Hepatocyte (in vitro differentiated cells): ENCODE measurements around the gene APOA4.

ENCODE experiments used
- EZH2 ChIP-seq: fragments of 200-600 bp; sonication (generic); IDR thresholded peaks from 2 replicates; pipeline ENCODE4 v1.6.1; 2016; ENCODE audit warnings: antibody characterized with exemption, mild to moderate bottlenecking, borderline replicate concordance
- EZH2phosphoT487 ChIP-seq: fragments of 200-600 bp; sonication (generic); IDR thresholded peaks from one replicate; pipeline ENCODE4 v1.6.1; 2018; ENCODE audit warnings: antibody characterized with exemption, mild to moderate bottlenecking, low read depth, moderate library complexity; ENCODE audit not compliant: unreplicated experiment, severe bottlenecking
- TF ChIP-seq, protein P1 (sequence below): fragments of 200-600 bp; sonication (generic); IDR thresholded peaks from 2 replicates; pipeline ENCODE4 v1.5.1; 2016; ENCODE audit warnings: antibody characterized with exemption, mild to moderate bottlenecking; ENCODE audit not compliant: poor library complexity

DNA sequence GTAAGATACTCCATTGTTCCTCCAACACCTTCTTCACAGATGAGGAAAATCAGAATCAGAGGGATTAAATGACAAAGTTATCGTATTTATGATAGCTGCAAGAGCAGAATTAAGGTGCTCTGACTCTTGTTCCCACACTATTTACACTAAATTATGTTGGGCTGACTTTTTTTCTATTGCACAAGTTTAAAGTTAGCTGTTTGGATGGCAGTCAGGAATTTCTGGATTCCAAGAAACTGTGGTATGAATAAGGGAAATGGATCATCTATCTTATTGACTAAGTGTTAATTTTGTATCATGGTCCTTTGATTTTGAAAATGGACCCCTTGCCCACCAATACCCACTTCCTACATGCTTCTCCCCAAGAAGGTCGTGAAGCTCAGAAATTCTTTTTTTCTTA lies 34.2 kb upstream of the APOA4 start:
- TF ChIP-seq, protein P1, sequence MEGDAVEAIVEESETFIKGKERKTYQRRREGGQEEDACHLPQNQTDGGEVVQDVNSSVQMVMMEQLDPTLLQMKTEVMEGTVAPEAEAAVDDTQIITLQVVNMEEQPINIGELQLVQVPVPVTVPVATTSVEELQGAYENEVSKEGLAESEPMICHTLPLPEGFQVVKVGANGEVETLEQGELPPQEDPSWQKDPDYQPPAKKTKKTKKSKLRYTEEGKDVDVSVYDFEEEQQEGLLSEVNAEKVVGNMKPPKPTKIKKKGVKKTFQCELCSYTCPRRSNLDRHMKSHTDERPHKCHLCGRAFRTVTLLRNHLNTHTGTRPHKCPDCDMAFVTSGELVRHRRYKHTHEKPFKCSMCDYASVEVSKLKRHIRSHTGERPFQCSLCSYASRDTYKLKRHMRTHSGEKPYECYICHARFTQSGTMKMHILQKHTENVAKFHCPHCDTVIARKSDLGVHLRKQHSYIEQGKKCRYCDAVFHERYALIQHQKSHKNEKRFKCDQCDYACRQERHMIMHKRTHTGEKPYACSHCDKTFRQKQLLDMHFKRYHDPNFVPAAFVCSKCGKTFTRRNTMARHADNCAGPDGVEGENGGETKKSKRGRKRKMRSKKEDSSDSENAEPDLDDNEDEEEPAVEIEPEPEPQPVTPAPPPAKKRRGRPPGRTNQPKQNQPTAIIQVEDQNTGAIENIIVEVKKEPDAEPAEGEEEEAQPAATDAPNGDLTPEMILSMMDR: no peak
- TF ChIP-seq EZH2 (no peak), EZH2phosphoT487 (no peak)
